IPS-11a (cell line): ENCODE results near the gene ATP6V1F.
A peak's percentile ranks its signal among the peaks of the same experiment; 100 is the strongest.

Experiments used
- H3K4me3 ChIP-seq: one replicate; pipeline ENCODE4 v1.5.1; 2013; ENCODE audit warnings: low read depth, low read length, control low read depth

Gene ATP6V1F

GRCh38 chr7:128848289-128849155 lies 14.1 kb upstream of the ATP6V1F start:
- no peak overlapping the region for H3K4me3 ChIP-seq

GRCh38 chr7:128849156-128849515 lies 13.5 kb upstream of the ATP6V1F start:
- H3K4me3 ChIP-seq = no peak overlapping the region

- no peak overlapping the region for H3K4me3 ChIP-seq
These were observed 12.7 kb upstream of the ATP6V1F start for GRCh38 chr7:128849804-128850490.

- no peak overlapping the region for H3K4me3 ChIP-seq
These were observed 10.0 kb upstream of the ATP6V1F start for GRCh38 chr7:128852537-128853254.

- H3K4me3 ChIP-seq = no peak overlapping the region
These were observed 8.9 kb upstream of the ATP6V1F start for GRCh38 chr7:128853799-128854198.

- no peak overlapping the region for H3K4me3 ChIP-seq
These were observed 8.3 kb upstream of the ATP6V1F start for GRCh38 chr7:128854396-128854795.

- no peak overlapping the region for H3K4me3 ChIP-seq
These were observed 7.1 kb upstream of the ATP6V1F start for GRCh38 chr7:128855559-128855958.

GRCh38 chr7:128856001-128856718 lies 6.5 kb upstream of the ATP6V1F start:
- H3K4me3 ChIP-seq = no peak overlapping the region

GRCh38 chr7:128858380-128859231 lies 4.0 kb upstream of the ATP6V1F start:
- H3K4me3 ChIP-seq = no peak overlapping the region

- H3K4me3 ChIP-seq = no peak overlapping the region
These were observed 3.2 kb upstream of the ATP6V1F start for GRCh38 chr7:128859232-128860157.

GRCh38 chr7:128860158-128861073 lies 2.2 kb upstream of the ATP6V1F start:
- no peak overlapping the region for H3K4me3 ChIP-seq

- H3K4me3 ChIP-seq = no peak overlapping the region
These were observed 592 bp upstream of the ATP6V1F start for GRCh38 chr7:128861957-128862570.

GRCh38 chr7:128863433-128863989 lies 855 bp downstream of the ATP6V1F start:
- H3K4me3 ChIP-seq = peak overlapping the region; percentile 96

- no peak overlapping the region for H3K4me3 ChIP-seq
These were observed 2.6 kb downstream of the ATP6V1F start for GRCh38 chr7:128865303-128865702.

- no peak overlapping the region for H3K4me3 ChIP-seq
These were observed 3.6 kb downstream of the ATP6V1F start for GRCh38 chr7:128865996-128866877.

GRCh38 chr7:128867241-128867640 lies 4.6 kb downstream of the ATP6V1F start:
- H3K4me3 ChIP-seq = no peak overlapping the region
